ENCODE data around the gene PLCB4. TPM values are rescaled to one million over a fixed set of nuclear protein-coding genes. Genes with fewer than 3 reads are reported as not detected.

The PLCB4 gene
- total and polyA plus RNA-seq, 7 experiments from 2014 or later = 0.05 to 0.09 TPM; not detected in 5

GRCh38 chr20:9353916-9354276, 285.0 kb downstream of the PLCB4 start:
- H3K36me3 Mint-ChIP-seq = no peaks in the 10 kb centered on the region
- peaks cover 0 to 3% (median 0%) of the 10 kb centered on the region in 7 donors for H3K4me1 Mint-ChIP-seq
- no peak overlapping the region for H3K27ac ChIP-seq (ENCODE audit: low read depth, low read length)
- no peaks in the 10 kb centered on the region for H3K4me1 ChIP-seq (ENCODE audit: control insufficient read depth in 2 of 2, insufficient read depth in 2 of 2, low read length in 2 of 2)
- H3K4me3 Mint-ChIP-seq = no peak overlapping the region
- no peaks in the 10 kb centered on the region for H3K9me3 ChIP-seq (ENCODE audit: control insufficient read depth in 2 of 3, low read length in 3 of 3)
- peaks cover 0 to 2% (median 0%) of the 10 kb centered on the region in 11 donors for H3K9me3 Mint-ChIP-seq
- ATAC-seq (no peak), DNase-seq (no peak)
- POLR2A ChIA-PET = no interaction called here
- no peak overlapping the region for H3K4me3 ChIP-seq (ENCODE audit: low read length)
- no peaks in the 10 kb centered on the region for H3K36me3 ChIP-seq (ENCODE audit: control insufficient read depth in 2 of 3, insufficient read depth in 3 of 3, low read length in 3 of 3)
- intact Hi-C loops (cut with micrococcal nuclease) = no loop called here
- CTCF ChIA-PET = no interaction called here
- H3K27me3 ChIP-seq (ENCODE audit: control insufficient read depth in 2 of 2, insufficient read depth in 2 of 2, low read length in 2 of 2) = no peaks in the 10 kb centered on the region
- H3K27ac Mint-ChIP-seq = no peak overlapping the region
- H3K27me3 Mint-ChIP-seq = no peaks in the 10 kb centered on the region

DNA sequence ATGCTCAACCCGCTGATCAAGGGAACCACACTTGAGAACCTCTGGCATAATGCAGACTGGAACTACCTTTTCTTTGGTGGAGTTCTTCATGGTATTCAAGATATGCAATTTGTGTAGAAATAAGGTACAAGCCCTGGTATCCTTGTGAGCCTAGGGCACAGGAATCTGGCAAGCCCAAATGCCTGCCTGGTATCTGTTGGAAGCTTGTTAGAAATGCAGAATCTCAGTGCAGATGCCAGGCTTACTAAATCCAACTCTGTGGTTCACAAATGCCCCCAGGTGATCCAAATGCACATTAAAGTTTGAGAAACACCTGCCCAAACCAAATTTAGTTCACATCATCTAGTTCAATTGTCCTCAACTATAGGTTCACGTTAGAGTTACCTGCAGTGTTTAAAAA, 285.7 kb downstream of the PLCB4 start:
- Histone ChIP-seq H3K27me3 (ENCODE audit: control insufficient read depth in 2 of 2, insufficient read depth in 2 of 2, low read length in 2 of 2) (no peaks in the 10 kb centered on the region), H3K36me3 (ENCODE audit: control insufficient read depth in 2 of 3, insufficient read depth in 3 of 3, low read length in 3 of 3) (no peaks in the 10 kb centered on the region), H3K4me1 (ENCODE audit: control insufficient read depth in 2 of 2, insufficient read depth in 2 of 2, low read length in 2 of 2) (no peaks in the 10 kb centered on the region), H3K9me3 (ENCODE audit: control insufficient read depth in 2 of 3, low read length in 3 of 3) (no peaks in the 10 kb centered on the region), H3K27ac (ENCODE audit: low read depth, low read length) (no peak overlapping the region), H3K4me3 (ENCODE audit: low read length) (no peak overlapping the region)
- no peaks in the 10 kb centered on the region for H3K4me1 Mint-ChIP-seq
- ATAC-seq (no peak), DNase-seq (no peak)
- no peaks in the 10 kb centered on the region for H3K27me3 Mint-ChIP-seq
- H3K36me3 Mint-ChIP-seq = no peaks in the 10 kb centered on the region
- H3K9me3 Mint-ChIP-seq = peaks cover 0 to 1% (median 0%) of the 10 kb centered on the region in 11 donors
- no peak overlapping the region for H3K4me3 Mint-ChIP-seq
- ChIA-PET CTCF (no interaction called here), POLR2A (no interaction called here)
- no peak overlapping the region for H3K27ac Mint-ChIP-seq
- intact Hi-C loops (cut with micrococcal nuclease) = no loop called here

DNA sequence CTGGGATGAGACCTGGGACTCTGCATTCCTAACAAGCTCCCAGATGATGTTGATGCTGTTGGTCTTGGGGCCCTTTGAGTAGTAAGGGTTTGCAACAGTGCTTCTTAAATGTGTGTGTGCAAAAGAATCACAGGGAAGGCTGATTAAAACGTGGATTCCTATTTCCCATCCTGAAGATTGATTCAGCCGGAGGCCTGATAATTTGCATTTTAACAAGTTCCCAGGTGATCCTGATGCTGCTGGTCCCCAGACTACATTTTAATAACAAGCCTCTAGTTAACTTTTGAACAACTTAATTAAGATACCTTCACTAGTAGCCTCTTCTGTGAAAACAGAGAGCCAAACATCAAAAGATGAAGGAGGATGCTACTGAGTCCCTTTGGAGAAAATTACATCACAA, 289.1 kb downstream of the PLCB4 start:
- H3K4me3 Mint-ChIP-seq = no peak overlapping the region
- Histone ChIP-seq H3K36me3 (ENCODE audit: control insufficient read depth in 2 of 3, insufficient read depth in 3 of 3, low read length in 3 of 3) (no peaks in the 10 kb centered on the region), H3K27me3 (ENCODE audit: control insufficient read depth in 2 of 2, insufficient read depth in 2 of 2, low read length in 2 of 2) (no peaks in the 10 kb centered on the region), H3K4me3 (ENCODE audit: low read length) (no peak overlapping the region), H3K27ac (ENCODE audit: low read depth, low read length) (no peak overlapping the region), H3K9me3 (ENCODE audit: control insufficient read depth in 2 of 3, low read length in 3 of 3) (no peaks in the 10 kb centered on the region), H3K4me1 (ENCODE audit: control insufficient read depth in 2 of 2, insufficient read depth in 2 of 2, low read length in 2 of 2) (no peaks in the 10 kb centered on the region)
- CTCF ChIA-PET = interaction anchor here (1.5 kb wide), 1 partner anchor 10 kb away, joined by 4 read pairs; no protein-coding TSS in a partner anchor
- peaks cover 0 to 1% (median 0%) of the 10 kb centered on the region in 11 donors for H3K9me3 Mint-ChIP-seq
- H3K4me1 Mint-ChIP-seq = no peaks in the 10 kb centered on the region
- H3K36me3 Mint-ChIP-seq = no peaks in the 10 kb centered on the region
- DNase-seq (no peak), ATAC-seq (no peak)
- intact Hi-C loops (cut with micrococcal nuclease) = no loop called here
- no peaks in the 10 kb centered on the region for H3K27me3 Mint-ChIP-seq
- POLR2A ChIA-PET = no interaction called here
- no peak overlapping the region for H3K27ac Mint-ChIP-seq

DNA sequence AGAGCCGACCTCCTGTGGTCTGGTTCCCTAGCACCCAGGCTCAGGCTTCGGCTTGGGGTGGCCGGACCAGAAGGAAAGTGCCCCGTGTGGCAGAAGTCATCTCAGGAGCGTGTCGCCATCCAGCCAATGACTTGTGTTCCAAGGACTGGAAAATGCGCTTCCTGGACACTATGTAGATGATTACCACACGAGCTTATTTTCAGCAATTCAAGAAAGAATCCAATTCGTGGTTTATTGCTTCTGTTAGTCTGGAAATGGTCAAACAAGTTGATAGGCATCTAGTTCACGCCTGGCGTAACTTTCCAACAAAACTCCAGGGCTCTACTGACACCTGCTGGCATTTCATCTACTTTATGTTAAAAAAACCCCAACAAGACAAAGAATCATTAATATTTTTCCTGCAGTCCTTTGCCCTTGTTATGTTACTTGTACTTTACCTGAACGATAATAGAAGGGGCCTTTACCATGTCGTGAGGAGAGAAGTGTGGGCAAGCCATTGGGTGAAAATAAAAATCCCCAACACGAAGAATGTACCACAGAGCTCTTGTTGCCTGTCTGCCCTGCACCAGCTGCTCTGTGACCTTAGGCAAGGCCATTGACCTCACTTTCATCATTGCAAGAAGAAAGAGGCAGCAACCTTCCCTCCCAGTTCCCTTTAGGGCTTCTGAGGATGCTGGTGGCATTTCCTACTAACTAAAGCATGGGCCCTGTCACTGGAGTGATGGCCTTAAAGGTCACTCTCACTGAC, 290.8 kb downstream of the PLCB4 start:
- Mint-ChIP-seq H3K4me1 (no peaks in the 10 kb centered on the region), H3K36me3 (no peaks in the 10 kb centered on the region), H3K4me3 (no peak overlapping the region), H3K27ac (no peak overlapping the region), H3K9me3 (peaks cover 0 to 2% (median 0%) of the 10 kb centered on the region in 11 donors), H3K27me3 (no peaks in the 10 kb centered on the region)
- POLR2A ChIA-PET = no interaction called here
- no peak overlapping the region for H3K27ac ChIP-seq (ENCODE audit: low read depth, low read length)
- H3K36me3 ChIP-seq (ENCODE audit: control insufficient read depth in 2 of 3, insufficient read depth in 3 of 3, low read length in 3 of 3) = no peaks in the 10 kb centered on the region
- no peaks in the 10 kb centered on the region for H3K9me3 ChIP-seq (ENCODE audit: control insufficient read depth in 2 of 3, low read length in 3 of 3)
- no peak for DNase-seq
- intact Hi-C loops (cut with micrococcal nuclease) = no loop called here
- no peak for ATAC-seq
- H3K4me1 ChIP-seq (ENCODE audit: control insufficient read depth in 2 of 2, insufficient read depth in 2 of 2, low read length in 2 of 2) = no peaks in the 10 kb centered on the region
- CTCF ChIA-PET = no interaction called here
- H3K4me3 ChIP-seq (ENCODE audit: low read length) = no peak overlapping the region
- H3K27me3 ChIP-seq (ENCODE audit: control insufficient read depth in 2 of 2, insufficient read depth in 2 of 2, low read length in 2 of 2) = no peaks in the 10 kb centered on the region

DNA sequence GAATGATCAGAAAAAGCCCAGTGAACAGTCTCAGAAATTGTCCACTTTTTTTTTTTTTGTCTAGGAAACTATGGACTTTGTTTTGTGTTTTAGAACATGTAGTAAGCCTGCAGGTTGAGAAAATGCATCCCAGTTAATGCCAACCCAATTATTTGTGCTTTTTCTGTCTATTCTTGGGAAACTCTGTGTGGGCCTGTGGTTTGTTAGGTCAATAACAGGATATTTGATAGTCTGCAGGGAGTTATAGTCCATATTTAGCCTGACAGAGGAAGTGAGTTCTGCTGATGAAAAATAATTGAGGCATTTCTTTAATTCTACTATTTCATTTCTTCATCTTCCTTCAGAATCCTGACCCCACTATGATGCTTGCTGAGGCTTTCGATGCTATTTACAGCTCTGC, 291.5 kb downstream of the PLCB4 start:
- intact Hi-C loops (cut with micrococcal nuclease) = no loop called here
- ATAC-seq = no peak

DNA sequence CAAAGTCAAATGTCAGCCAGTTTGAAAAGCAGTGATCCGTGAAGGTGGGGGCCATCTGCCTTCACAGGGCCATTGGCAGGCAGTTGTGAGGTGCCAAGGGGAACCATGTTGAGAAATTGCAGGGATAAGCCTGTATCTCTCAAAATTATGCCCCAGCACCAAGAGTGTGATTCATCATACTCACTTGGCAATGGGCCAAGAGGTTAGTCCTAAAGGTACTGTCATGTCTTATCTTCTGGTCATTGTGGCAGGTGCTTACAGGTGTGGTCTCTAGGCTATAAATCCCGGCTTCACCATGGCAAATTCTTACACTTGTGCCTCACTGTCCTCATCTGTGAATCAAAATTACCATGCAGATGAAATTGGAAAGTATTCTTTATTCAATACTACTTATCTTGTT, 294.8 kb downstream of the PLCB4 start:
- ChIA-PET POLR2A (no interaction called here), CTCF (no interaction called here)
- no peak overlapping the region for H3K27ac ChIP-seq (ENCODE audit: low read depth, low read length)
- no peaks in the 10 kb centered on the region for H3K9me3 ChIP-seq (ENCODE audit: control insufficient read depth in 2 of 3, low read length in 3 of 3)
- Mint-ChIP-seq H3K4me3 (no peak overlapping the region), H3K36me3 (no peaks in the 10 kb centered on the region), H3K27me3 (no peaks in the 10 kb centered on the region), H3K9me3 (peaks cover 0 to 2% (median 0%) of the 10 kb centered on the region in 11 donors), H3K4me1 (no peaks in the 10 kb centered on the region), H3K27ac (no peak overlapping the region)
- intact Hi-C loops (cut with micrococcal nuclease) = no loop called here
- ATAC-seq (no peak), DNase-seq (no peak)
- no peaks in the 10 kb centered on the region for H3K27me3 ChIP-seq (ENCODE audit: control insufficient read depth in 2 of 2, insufficient read depth in 2 of 2, low read length in 2 of 2)
- H3K4me3 ChIP-seq (ENCODE audit: low read length) = no peak overlapping the region
- no peaks in the 10 kb centered on the region for H3K36me3 ChIP-seq (ENCODE audit: control insufficient read depth in 2 of 3, insufficient read depth in 3 of 3, low read length in 3 of 3)
- H3K4me1 ChIP-seq (ENCODE audit: control insufficient read depth in 2 of 2, insufficient read depth in 2 of 2, low read length in 2 of 2) = no peaks in the 10 kb centered on the region

More for the DNA sequence above, 291.5 kb downstream of the PLCB4 start:
- H3K36me3 ChIP-seq (ENCODE audit: control insufficient read depth in 2 of 3, insufficient read depth in 3 of 3, low read length in 3 of 3) = no peaks in the 10 kb centered on the region
- DNase-seq = no peak
- ChIA-PET CTCF (no interaction called here), POLR2A (no interaction called here)
- Mint-ChIP-seq H3K27me3 (no peaks in the 10 kb centered on the region), H3K4me3 (no peak overlapping the region), H3K36me3 (no peaks in the 10 kb centered on the region), H3K27ac (no peak overlapping the region), H3K9me3 (peaks cover 0 to 2% (median 0%) of the 10 kb centered on the region in 11 donors), H3K4me1 (no peaks in the 10 kb centered on the region)
- no peak overlapping the region for H3K27ac ChIP-seq (ENCODE audit: low read depth, low read length)
- no peaks in the 10 kb centered on the region for H3K27me3 ChIP-seq (ENCODE audit: control insufficient read depth in 2 of 2, insufficient read depth in 2 of 2, low read length in 2 of 2)
- no peaks in the 10 kb centered on the region for H3K4me1 ChIP-seq (ENCODE audit: control insufficient read depth in 2 of 2, insufficient read depth in 2 of 2, low read length in 2 of 2)
- no peaks in the 10 kb centered on the region for H3K9me3 ChIP-seq (ENCODE audit: control insufficient read depth in 2 of 3, low read length in 3 of 3)
- no peak overlapping the region for H3K4me3 ChIP-seq (ENCODE audit: low read length)

DNA sequence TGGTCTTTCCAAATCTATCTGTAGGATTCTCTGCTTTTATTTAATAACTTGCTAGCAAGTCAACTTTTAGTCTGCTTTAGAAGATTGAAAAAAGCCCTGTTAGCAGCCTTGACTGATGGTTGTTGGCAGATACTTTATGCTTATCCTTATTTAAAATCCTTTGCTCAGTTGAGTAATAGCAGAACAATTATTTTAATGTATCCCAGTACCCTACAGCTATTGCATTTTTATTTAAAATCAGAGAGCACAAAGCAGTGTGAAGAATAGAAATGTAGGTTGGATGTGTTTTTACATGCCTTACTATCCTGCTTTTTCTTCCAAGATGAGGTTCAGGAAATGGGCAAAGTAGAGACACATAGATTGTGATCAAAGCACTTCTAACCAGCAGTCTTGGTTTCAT, 298.4 kb downstream of the PLCB4 start:
- CTCF ChIA-PET = no interaction called here
- POLR2A ChIA-PET = no interaction called here
- H3K27ac ChIP-seq (ENCODE audit: low read depth, low read length) = no peak overlapping the region
- H3K27ac Mint-ChIP-seq = no peak overlapping the region
- no peaks in the 10 kb centered on the region for H3K4me1 ChIP-seq (ENCODE audit: control insufficient read depth in 2 of 2, insufficient read depth in 2 of 2, low read length in 2 of 2)
- no peaks in the 10 kb centered on the region for H3K27me3 ChIP-seq (ENCODE audit: control insufficient read depth in 2 of 2, insufficient read depth in 2 of 2, low read length in 2 of 2)
- H3K27me3 Mint-ChIP-seq = no peaks in the 10 kb centered on the region
- H3K9me3 ChIP-seq (ENCODE audit: control insufficient read depth in 2 of 3, low read length in 3 of 3) = no peaks in the 10 kb centered on the region
- no peaks in the 10 kb centered on the region for H3K4me1 Mint-ChIP-seq
- no peaks in the 10 kb centered on the region for H3K36me3 Mint-ChIP-seq
- DNase-seq (no peak), ATAC-seq (no peak)
- no peak overlapping the region for H3K4me3 Mint-ChIP-seq
- intact Hi-C loops (cut with micrococcal nuclease) = no loop called here
- H3K9me3 Mint-ChIP-seq = peaks cover 0 to 4% (median 0%) of the 10 kb centered on the region in 11 donors
- H3K36me3 ChIP-seq (ENCODE audit: control insufficient read depth in 2 of 3, insufficient read depth in 3 of 3, low read length in 3 of 3) = no peaks in the 10 kb centered on the region
- no peak overlapping the region for H3K4me3 ChIP-seq (ENCODE audit: low read length)

Data from naive thymus-derived CD4-positive, alpha-beta T cell (primary cell).